Esophagus muscularis mucosa (tissue), 4 donors: ENCODE data around the gene MROH8.

Experiments
- EP300 ChIP-seq: sonication (generic); formaldehyde crosslinking; IDR thresholded peaks from one replicate; pipeline ENCODE4 v1.6.1; 2017; ENCODE audit warnings: antibody characterized with exemption
- POLR2A ChIP-seq: fragments of 450-650 bp; IDR thresholded peaks from one replicate; pipeline ENCODE4 v1.6.1; 2017; ENCODE audit warnings: antibody characterized with exemption, moderate library complexity, mild to moderate bottlenecking, low read depth
- POLR2AphosphoS5 ChIP-seq, 2 donors: sonication (generic); formaldehyde crosslinking; IDR thresholded peaks; one replicate each; pipeline ENCODE4 v1.6.1; 2017; ENCODE audit warnings: antibody characterized with exemption in 2 of 2
- TF ChIP-seq, protein P1 (sequence below), 3 experiments: fragments of 200-600 bp in 2 of 3; fragments of 450-650 bp in 1 of 3; sonication (generic) in 2 of 3; IDR thresholded peaks; one replicate each; pipeline ENCODE4 v1.5.1; 2017 to 2019; ENCODE audit warnings: antibody characterized with exemption in 3 of 3, mild to moderate bottlenecking in 2 of 3, moderate library complexity in 1 of 3

DNA sequence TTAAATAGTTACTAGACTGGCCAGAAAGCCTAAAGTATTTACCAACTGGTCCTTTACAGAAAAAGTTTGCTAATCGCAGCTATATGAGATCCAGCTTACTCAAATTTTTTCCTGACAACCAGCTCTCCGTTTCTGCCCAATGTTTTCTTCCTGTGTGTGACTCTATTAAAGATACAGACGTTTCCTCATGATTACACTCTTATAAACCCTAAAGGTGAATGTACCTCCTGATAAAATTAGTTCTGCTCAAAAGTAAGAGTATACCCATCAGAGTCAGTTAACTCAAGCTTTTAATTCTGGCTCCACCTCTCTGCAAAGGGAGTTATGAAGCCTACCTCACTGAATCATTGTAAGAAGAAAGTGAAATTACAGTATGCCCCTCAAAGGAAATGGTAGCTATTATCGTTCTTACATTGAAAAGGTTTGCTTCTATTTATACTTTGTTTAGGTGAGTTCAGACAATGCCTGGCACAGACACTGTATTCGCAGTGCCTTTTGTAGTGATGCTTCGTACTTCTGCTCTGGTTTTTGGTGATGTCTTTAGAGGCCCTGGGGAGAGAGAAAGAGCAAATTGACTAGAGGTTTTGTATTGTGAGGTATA lies 10.2 kb upstream of the MROH8 start:
- TF ChIP-seq, protein P1, sequence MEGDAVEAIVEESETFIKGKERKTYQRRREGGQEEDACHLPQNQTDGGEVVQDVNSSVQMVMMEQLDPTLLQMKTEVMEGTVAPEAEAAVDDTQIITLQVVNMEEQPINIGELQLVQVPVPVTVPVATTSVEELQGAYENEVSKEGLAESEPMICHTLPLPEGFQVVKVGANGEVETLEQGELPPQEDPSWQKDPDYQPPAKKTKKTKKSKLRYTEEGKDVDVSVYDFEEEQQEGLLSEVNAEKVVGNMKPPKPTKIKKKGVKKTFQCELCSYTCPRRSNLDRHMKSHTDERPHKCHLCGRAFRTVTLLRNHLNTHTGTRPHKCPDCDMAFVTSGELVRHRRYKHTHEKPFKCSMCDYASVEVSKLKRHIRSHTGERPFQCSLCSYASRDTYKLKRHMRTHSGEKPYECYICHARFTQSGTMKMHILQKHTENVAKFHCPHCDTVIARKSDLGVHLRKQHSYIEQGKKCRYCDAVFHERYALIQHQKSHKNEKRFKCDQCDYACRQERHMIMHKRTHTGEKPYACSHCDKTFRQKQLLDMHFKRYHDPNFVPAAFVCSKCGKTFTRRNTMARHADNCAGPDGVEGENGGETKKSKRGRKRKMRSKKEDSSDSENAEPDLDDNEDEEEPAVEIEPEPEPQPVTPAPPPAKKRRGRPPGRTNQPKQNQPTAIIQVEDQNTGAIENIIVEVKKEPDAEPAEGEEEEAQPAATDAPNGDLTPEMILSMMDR (IDR thresholded peaks at IDR 0.05), result no peak
- TF ChIP-seq POLR2A, result no peak
- TF ChIP-seq POLR2AphosphoS5 (IDR thresholded peaks at IDR 0.05), result no peak
- no peak for TF ChIP-seq EP300
